SK-N-SH (cell line): ENCODE measurements around the gene PDE2A. TPM values are rescaled to one million over a fixed set of nuclear protein-coding genes. Genes with fewer than 3 reads are reported as not detected.

Source experiments
- CTCF ChIA-PET: fragments of 300-600, 350-600 bp; formaldehyde crosslinking; extraction: SDS; loops from one replicate; lab custom pipeline; 2021; lab: Yijun Ruan, JAX
- POLR2A ChIA-PET: fragments of 350-600 bp; sonication (Branson Sonifier 250); formaldehyde crosslinking; extraction: SDS; loops from one replicate; lab custom pipeline; 2020; ENCODE audit warnings: antibody characterized with exemption, inconsistent platforms; lab: Yijun Ruan, JAX
- DNase-seq: peaks from one replicate; pipeline ENCODE4 v3.0.0; 2012
- H2AFZ ChIP-seq: fragments of 200-600 bp; sonication (generic); 2 replicates; pipeline ENCODE4 v1.8.1; 2016; ENCODE audit warnings: antibody characterized with exemption, mild to moderate bottlenecking, low read depth
- H3F3A ChIP-seq: fragments of 200-600 bp; sonication (generic); replicated peaks from 2 replicates; pipeline ENCODE3; 2016; ENCODE audit warnings: antibody characterized with exemption, mild to moderate bottlenecking; ENCODE audit not compliant: insufficient read depth
- H3K27ac ChIP-seq, 2 experiments: fragments of 200-500 bp in 1 of 2; fragments of 200-600 bp in 1 of 2; sonication (Bioruptor generic) in 1 of 2; sonication (generic), shearing (Covaris generic) in 1 of 2; 2 replicates each; pipeline versions ENCODE4 v1.5.1 to v1.6.1; 2014 to 2016; ENCODE audit warnings: low read depth in 2 of 2, inconsistent platforms in 1 of 2, low read length in 1 of 2, mild to moderate bottlenecking in 1 of 2, mixed read lengths in 1 of 2
- H3K27me3 ChIP-seq: fragments of 200-600 bp; sonication (generic), shearing (Covaris generic); 2 replicates; pipeline ENCODE4 v1.6.1; 2016; ENCODE audit warnings: mixed run types; ENCODE audit not compliant: insufficient read depth
- H3K36me3 ChIP-seq, 2 experiments: fragments of 200-500 bp in 1 of 2; fragments of 200-600 bp in 1 of 2; sonication (Bioruptor generic) in 1 of 2; sonication (generic) in 1 of 2; replicated peaks in 1 of 2; 2 replicates each; pipeline versions ENCODE3 to v1.5.1; 2014 to 2016; ENCODE audit warnings: low read length in 1 of 2, mild to moderate bottlenecking in 1 of 2; ENCODE audit not compliant: insufficient read depth in 2 of 2, control insufficient read depth in 1 of 2
- H3K4me1 ChIP-seq, 2 experiments: fragments of 200-500 bp in 1 of 2; fragments of 200-600 bp in 1 of 2; sonication (Bioruptor generic) in 1 of 2; sonication (generic), shearing (Covaris generic) in 1 of 2; 2 replicates each; pipeline versions ENCODE4 v1.5.1 to v1.6.1; 2014 to 2016; ENCODE audit warnings: low read depth in 1 of 2, low read length in 1 of 2, mixed run types in 1 of 2; ENCODE audit not compliant: insufficient read depth in 2 of 2, control insufficient read depth in 1 of 2
- H3K4me2 ChIP-seq: fragments of 200-600 bp; sonication (generic), shearing (Covaris generic); 2 replicates; pipeline ENCODE4 v1.6.1; 2017; ENCODE audit warnings: mixed run types
- H3K4me3 ChIP-seq, 2 experiments: fragments of 200-500 bp in 1 of 2; fragments of 200-600 bp in 1 of 2; sonication (Bioruptor generic) in 1 of 2; sonication (generic), shearing (Covaris generic) in 1 of 2; 2 replicates each; pipeline versions ENCODE4 v1.5.1 to v1.8.1; 2014 to 2016; ENCODE audit warnings: low read depth in 2 of 2, inconsistent platforms in 1 of 2, low read length in 1 of 2, mild to moderate bottlenecking in 1 of 2, mixed read lengths in 1 of 2, moderate library complexity in 1 of 2
- H3K79me2 ChIP-seq: fragments of 200-600 bp; sonication (generic); 2 replicates; pipeline ENCODE4 v1.8.1; 2017; ENCODE audit warnings: mild to moderate bottlenecking; ENCODE audit not compliant: insufficient read depth
- H3K9ac ChIP-seq: fragments of 200-600 bp; sonication (generic); 2 replicates; pipeline ENCODE4 v1.6.1; 2017; ENCODE audit warnings: mixed run types
- H3K9me2 ChIP-seq: fragments of 200-600 bp; sonication (generic); 2 replicates; pipeline ENCODE4 v1.6.1; 2017; ENCODE audit warnings: mixed run types
- H3K9me3 ChIP-seq: fragments of 200-600 bp; sonication (generic); 2 replicates; pipeline ENCODE4 v1.6.1; 2017; ENCODE audit warnings: mixed run types, mild to moderate bottlenecking, moderate library complexity
- H4K20me1 ChIP-seq: fragments of 200-600 bp; sonication (generic); 2 replicates; pipeline ENCODE4 v1.6.1; 2017; ENCODE audit warnings: mild to moderate bottlenecking, mixed run types; ENCODE audit not compliant: insufficient read depth
- CHD2 ChIP-seq: fragments of 150-350 bp; IDR thresholded peaks from 2 replicates; pipeline ENCODE4 v1.6.1; 2018; ENCODE audit warnings: low read length; ENCODE audit not compliant: partially characterized antibody
- FOSL2 ChIP-seq: IDR thresholded peaks from 2 replicates; pipeline ENCODE4 v1.4.0; 2012; ENCODE audit warnings: low read depth, mild to moderate bottlenecking, moderate library complexity, borderline replicate concordance
- FOXJ3 ChIP-seq: sonication (generic); formaldehyde crosslinking; IDR thresholded peaks from 2 replicates; pipeline ENCODE4 v1.5.1; 2020; ENCODE audit warnings: mild to moderate bottlenecking, missing genetic modification reagents
- FOXM1 ChIP-seq: IDR thresholded peaks from 2 replicates; pipeline ENCODE4 v1.4.0; 2012; ENCODE audit warnings: low read depth, mild to moderate bottlenecking
- GABPA ChIP-seq: IDR thresholded peaks from 2 replicates; pipeline ENCODE4 v1.4.0; 2012; ENCODE audit warnings: low read depth, mild to moderate bottlenecking
- GATA2 ChIP-seq: sonication (generic); formaldehyde crosslinking; IDR thresholded peaks from 2 replicates; pipeline ENCODE4 v1.5.0; 2020; ENCODE audit warnings: mild to moderate bottlenecking, missing genetic modification reagents
- JUND ChIP-seq: IDR thresholded peaks from 2 replicates; pipeline ENCODE4 v1.4.0; 2012
- NFIC ChIP-seq: IDR thresholded peaks from 2 replicates; pipeline ENCODE4 v1.4.0; 2012; ENCODE audit warnings: borderline replicate concordance
- POLR2AphosphoS5 ChIP-seq: IDR thresholded peaks from 2 replicates; pipeline ENCODE4 v1.6.1; 2012; ENCODE audit warnings: low read depth, low read length
- RAD21 ChIP-seq: IDR thresholded peaks from 2 replicates; pipeline ENCODE4 v1.6.1; 2012; ENCODE audit warnings: mild to moderate bottlenecking, low read length
- RXRA ChIP-seq: IDR thresholded peaks from 2 replicates; pipeline ENCODE4 v1.4.0; 2012; ENCODE audit warnings: low read depth, mild to moderate bottlenecking, borderline replicate concordance
- SIN3A ChIP-seq: IDR thresholded peaks from 2 replicates; pipeline ENCODE4 v1.6.1; 2012; ENCODE audit warnings: low read depth, mild to moderate bottlenecking, low read length, moderate library complexity, borderline replicate concordance
- SMC3 ChIP-seq: IDR thresholded peaks from 2 replicates; pipeline ENCODE4 v1.6.1; 2012; ENCODE audit warnings: low read depth, low read length, improper control_type of control experiment
- TAF1 ChIP-seq: IDR thresholded peaks from 2 replicates; pipeline ENCODE4 v1.6.1; 2012; ENCODE audit warnings: low read depth, mild to moderate bottlenecking, low read length, moderate library complexity, borderline replicate concordance
- TCF12 ChIP-seq: IDR thresholded peaks from 2 replicates; pipeline ENCODE4 v1.4.0; 2012
- TEAD4 ChIP-seq: IDR thresholded peaks from 2 replicates; pipeline ENCODE4 v1.4.0; 2012; ENCODE audit warnings: mild to moderate bottlenecking, borderline replicate concordance; ENCODE audit not compliant: insufficient read depth
- YY1 ChIP-seq: IDR thresholded peaks from 2 replicates; pipeline ENCODE4 v1.4.0; 2012; ENCODE audit warnings: low read depth, mild to moderate bottlenecking
- WGBS: methylation state at CpG from one replicate; pipeline ENCODE4 v1.1.6; 2017; ENCODE audit warnings: low lambda C conversion rate; 5-methylcytosine and 5-hydroxymethylcytosine counted together
- polyA plus RNA-seq, 3 experiments: library from polyadenylated mRNA; depleted of rRNA; stranded (reverse); fragments of >200 nt; gene quantifications; 2 replicates each; pipeline ENCODE4 v1.2.3, GENCODE V29; 2012
- TF ChIP-seq, protein P1 (sequence below): IDR thresholded peaks from 2 replicates; pipeline ENCODE4 v1.6.1; 2012; ENCODE audit warnings: mild to moderate bottlenecking, low read depth, low read length, moderate library complexity

PDE2A gene
- polyA plus RNA-seq, 1 of the 3 experiments (the other 2 are of a cell fraction): 0.43 TPM

DNA sequence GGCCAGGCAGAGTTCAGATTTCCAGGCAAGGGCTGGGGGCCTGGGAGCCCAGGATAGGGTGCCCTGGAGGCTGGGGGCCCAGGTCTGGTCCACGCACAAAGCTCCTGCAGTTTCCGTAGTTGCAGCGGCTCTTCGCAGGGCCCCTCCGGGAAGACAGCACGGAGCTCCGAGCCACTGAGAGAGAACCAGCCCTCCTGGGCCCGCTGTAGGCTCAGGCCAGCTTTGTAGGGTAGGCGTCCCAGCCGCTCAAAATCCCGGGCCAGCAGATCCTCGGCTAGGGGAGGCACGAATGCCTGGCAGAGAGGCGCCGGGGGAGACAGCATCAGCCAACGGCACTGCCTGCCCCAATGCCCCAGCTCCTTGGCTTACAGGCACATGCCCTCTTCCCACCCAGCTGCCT, 23.6 kb upstream of the PDE2A start (continued):
- TF ChIP-seq GABPA (no peak), CHD2 (no peak), NFIC (no peak), SMC3 (no peak), YY1 (no peak), RXRA (no peak), GATA2 (CRISPR knock-in tag) (no peak), FOSL2 (no peak), SIN3A (no peak), TAF1 (no peak)
- TF ChIP-seq, protein P1, sequence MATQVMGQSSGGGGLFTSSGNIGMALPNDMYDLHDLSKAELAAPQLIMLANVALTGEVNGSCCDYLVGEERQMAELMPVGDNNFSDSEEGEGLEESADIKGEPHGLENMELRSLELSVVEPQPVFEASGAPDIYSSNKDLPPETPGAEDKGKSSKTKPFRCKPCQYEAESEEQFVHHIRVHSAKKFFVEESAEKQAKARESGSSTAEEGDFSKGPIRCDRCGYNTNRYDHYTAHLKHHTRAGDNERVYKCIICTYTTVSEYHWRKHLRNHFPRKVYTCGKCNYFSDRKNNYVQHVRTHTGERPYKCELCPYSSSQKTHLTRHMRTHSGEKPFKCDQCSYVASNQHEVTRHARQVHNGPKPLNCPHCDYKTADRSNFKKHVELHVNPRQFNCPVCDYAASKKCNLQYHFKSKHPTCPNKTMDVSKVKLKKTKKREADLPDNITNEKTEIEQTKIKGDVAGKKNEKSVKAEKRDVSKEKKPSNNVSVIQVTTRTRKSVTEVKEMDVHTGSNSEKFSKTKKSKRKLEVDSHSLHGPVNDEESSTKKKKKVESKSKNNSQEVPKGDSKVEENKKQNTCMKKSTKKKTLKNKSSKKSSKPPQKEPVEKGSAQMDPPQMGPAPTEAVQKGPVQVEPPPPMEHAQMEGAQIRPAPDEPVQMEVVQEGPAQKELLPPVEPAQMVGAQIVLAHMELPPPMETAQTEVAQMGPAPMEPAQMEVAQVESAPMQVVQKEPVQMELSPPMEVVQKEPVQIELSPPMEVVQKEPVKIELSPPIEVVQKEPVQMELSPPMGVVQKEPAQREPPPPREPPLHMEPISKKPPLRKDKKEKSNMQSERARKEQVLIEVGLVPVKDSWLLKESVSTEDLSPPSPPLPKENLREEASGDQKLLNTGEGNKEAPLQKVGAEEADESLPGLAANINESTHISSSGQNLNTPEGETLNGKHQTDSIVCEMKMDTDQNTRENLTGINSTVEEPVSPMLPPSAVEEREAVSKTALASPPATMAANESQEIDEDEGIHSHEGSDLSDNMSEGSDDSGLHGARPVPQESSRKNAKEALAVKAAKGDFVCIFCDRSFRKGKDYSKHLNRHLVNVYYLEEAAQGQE: no peak

DNA sequence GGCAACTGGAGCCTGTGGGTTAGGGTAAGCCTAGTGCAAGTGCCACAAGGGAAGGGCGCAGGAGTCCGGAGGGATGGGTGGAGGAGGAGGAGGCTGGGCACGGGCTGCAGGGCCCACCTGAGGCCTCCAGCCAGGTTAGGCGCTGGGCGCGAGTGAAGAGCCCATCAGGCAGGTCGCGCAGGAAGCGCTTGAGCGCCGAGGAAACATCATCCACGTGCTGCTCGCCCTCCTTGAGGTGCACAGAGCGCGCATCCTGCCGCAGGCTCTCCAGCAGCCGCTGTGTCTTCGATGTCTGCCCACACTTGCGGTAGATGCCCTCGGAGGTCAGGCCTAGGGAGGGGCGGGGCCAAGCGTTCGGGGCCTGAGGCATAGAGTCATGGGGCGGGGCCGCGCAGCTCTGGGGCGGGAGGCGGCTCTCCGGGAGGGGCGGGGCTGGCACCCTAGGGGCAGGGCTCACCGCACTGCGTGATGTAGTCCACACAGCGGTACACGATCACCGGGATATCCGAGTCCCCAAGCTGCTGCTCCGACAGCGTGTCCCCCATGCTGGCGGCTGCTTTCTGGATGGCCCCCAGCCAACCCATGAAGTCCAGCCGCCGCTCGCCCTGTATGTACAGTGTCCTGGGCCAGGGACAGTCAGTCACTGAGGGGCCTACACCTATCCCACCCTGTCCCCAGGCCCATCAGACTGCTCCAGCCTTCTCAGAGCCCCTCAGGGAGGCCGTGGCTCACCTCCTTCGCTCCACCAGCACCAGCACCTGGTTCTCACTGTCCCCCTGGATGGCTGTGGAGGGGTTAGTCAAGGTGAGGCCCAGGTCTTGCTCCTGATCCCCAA, 22.9 kb upstream of the PDE2A start:
- POLR2A ChIA-PET: no interaction called here
- H3K79me2 ChIP-seq: no peaks in the 10 kb centered on the region
- no peak overlapping the region for H3K9ac ChIP-seq
- H3F3A ChIP-seq: no peaks in the 10 kb centered on the region
- no peak overlapping the region for H3K4me2 ChIP-seq
- CTCF ChIA-PET: interaction anchor here (0.7 to 3.7 kb wide), 3 partner anchors 13 to 28 kb away, joined by 3 to 36 read pairs (median 3); no protein-coding TSS in a partner anchor
- no peak overlapping the region for H2AFZ ChIP-seq
- no peaks in the 10 kb centered on the region for H3K4me1 ChIP-seq
- H3K9me2 ChIP-seq: no peaks in the 10 kb centered on the region
- H3K4me3 ChIP-seq: no peak overlapping the region
- no peaks in the 10 kb centered on the region for H4K20me1 ChIP-seq
- no peaks in the 10 kb centered on the region for H3K27me3 ChIP-seq
- no peak for TF ChIP-seq FOXJ3 (CRISPR knock-in tag)
- no peak for TF ChIP-seq FOXM1
- no peak for TF ChIP-seq JUND
- TF ChIP-seq TEAD4: no peak
- TF ChIP-seq POLR2AphosphoS5: no peak
- TF ChIP-seq NFIC: no peak
- no peak for TF ChIP-seq RAD21
- TF ChIP-seq, protein P1: no peak
- TF ChIP-seq RXRA: no peak
- TF ChIP-seq TCF12: no peak
- no peak for TF ChIP-seq CHD2
- no peaks in the 10 kb centered on the region for H3K9me3 ChIP-seq
- 87% methylated on average over 17 of the region's 44 CpGs for WGBS
- peaks cover 4 to 71% of the 10 kb centered on the region in 2 experiments for H3K36me3 ChIP-seq
- DNase-seq: no peak
- H3K27ac ChIP-seq: no peak overlapping the region
